Adrenal gland (tissue), 5 donors: ENCODE results near the gene HYAL2.
"Not testable (repeated sequence)": the region's sequence is repeated elsewhere in the genome, so short reads cannot be mapped to it uniquely, and the experiment has no call there.

Source experiments
- CTCF ChIP-seq, 6 experiments: fragments of 450-650 bp in 4 of 6; fragments of 200-600 bp in 2 of 6; sonication (generic) in 1 of 6; IDR thresholded peaks; 1 replicate in 5 of 6; 2 replicates in 1 of 6; pipeline versions ENCODE4 v1.5.1 to v1.8.0; 2016 to 2021; ENCODE audit warnings: antibody characterized with exemption in 6 of 6, mild to moderate bottlenecking in 2 of 6, moderate library complexity in 1 of 6
- POLR2A ChIP-seq, 2 donors: fragments of 450-650 bp; IDR thresholded peaks; one replicate each; pipeline ENCODE4 v1.6.1; 2017; ENCODE audit warnings: antibody characterized with exemption in 2 of 2, mild to moderate bottlenecking in 2 of 2, moderate library complexity in 1 of 2
- donor health status: DM: no; HTN: no; CAD: no.

DNA sequence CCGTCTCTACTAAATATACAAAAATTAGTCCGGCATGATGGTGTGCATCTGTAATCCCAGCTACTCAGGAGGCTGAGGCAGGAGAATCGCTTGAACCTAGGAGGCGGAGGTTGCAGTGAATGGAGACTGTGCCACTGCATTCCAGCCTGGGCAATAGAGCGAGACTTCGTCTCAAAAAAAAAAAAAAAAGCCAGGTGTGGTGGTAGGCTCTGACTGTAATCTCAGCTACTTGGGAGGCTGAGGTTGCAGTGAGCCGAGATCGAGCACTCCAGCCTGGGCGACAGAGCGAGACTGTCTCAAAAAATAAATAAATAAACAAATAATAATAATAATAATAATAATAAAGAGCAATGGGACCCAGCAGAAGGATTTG lies 50.0 kb downstream of the HYAL2 start:
- TF ChIP-seq CTCF, POLR2A (IDR thresholded peaks at IDR 0.05): not testable (repeated sequence)
